Right kidney (tissue), 1 donor: Measurements from ENCODE around the gene AP3S1.
A peak's percentile ranks its signal among the peaks of the same experiment; 100 is the strongest.

Source experiments
- DNase-seq: peaks from one replicate; pipeline ENCODE4 v3.0.0-alpha.2; 2016

AP3S1 gene

GRCh38 chr5:115936031-115936430, 94.3 kb downstream of the AP3S1 start:
- no peak for DNase-seq

GRCh38 chr5:115939059-115939458, 97.3 kb downstream of the AP3S1 start:
- no peak for DNase-seq

- no peak for DNase-seq
These were observed 98.5 kb downstream of the AP3S1 start for GRCh38 chr5:115940080-115940810.

- DNase-seq = no peak
These were observed 99.4 kb downstream of the AP3S1 start for GRCh38 chr5:115941051-115941675.

GRCh38 chr5:115944501-115944900, 102.8 kb downstream of the AP3S1 start:
- no peak for DNase-seq

- DNase-seq = no peak
These were observed 104.9 kb downstream of the AP3S1 start for GRCh38 chr5:115946655-115947054.

GRCh38 chr5:115947260-115947659, 105.5 kb downstream of the AP3S1 start:
- no peak for DNase-seq

GRCh38 chr5:115948091-115948534, 106.4 kb downstream of the AP3S1 start:
- DNase-seq = no peak

GRCh38 chr5:115949096-115949495, 107.4 kb downstream of the AP3S1 start:
- DNase-seq = no peak

GRCh38 chr5:115952588-115952987, 110.9 kb downstream of the AP3S1 start:
- no peak for DNase-seq

- DNase-seq = no peak
These were observed 112.4 kb downstream of the AP3S1 start for GRCh38 chr5:115954144-115954543.

GRCh38 chr5:115956957-115957356, 115.2 kb downstream of the AP3S1 start:
- no peak for DNase-seq

- peak; percentile 54 for DNase-seq
These were observed 119.9 kb downstream of the AP3S1 start for GRCh38 chr5:115961381-115962238.

- no peak for DNase-seq
These were observed 120.5 kb downstream of the AP3S1 start, which contains the start of gene LVRN for GRCh38 chr5:115962239-115962564. Gene LVRN (plus strand): TSS chr5:115962475. CDS start chr5:115962618, 143 bp downstream.

GRCh38 chr5:115962565-115963402, 121.0 kb downstream of the AP3S1 start:
- DNase-seq = peak; percentile 82

- peak; percentile 29 for DNase-seq
These were observed 121.8 kb downstream of the AP3S1 start for GRCh38 chr5:115963566-115963965.
